ENCODE data around the gene OSBPL10. TPM values are rescaled to one million over a fixed set of nuclear protein-coding genes. Genes with fewer than 3 reads are reported as not detected.

Gene OSBPL10
- total RNA-seq, 1 experiment from 2014 or later, result 74.7 TPM

DNA sequence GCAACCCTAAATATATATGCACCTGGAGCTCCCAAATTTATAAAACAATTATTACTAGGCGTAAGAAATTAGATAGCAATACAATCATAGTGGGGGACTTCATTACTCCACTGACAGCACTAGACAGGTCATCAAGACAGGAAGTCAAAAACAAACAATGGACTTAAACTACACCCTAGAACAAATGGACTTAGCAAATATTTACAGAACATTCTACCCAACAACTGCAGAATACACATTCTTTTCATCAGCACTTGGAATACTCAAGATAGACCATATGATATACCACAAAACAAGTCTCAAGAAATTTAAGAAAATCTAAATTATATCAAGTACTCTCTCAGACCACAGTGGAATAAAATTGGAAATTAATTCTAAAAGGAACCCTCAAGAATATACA is 201.5 kb downstream of the OSBPL10 start:
- Mint-ChIP-seq H3K36me3 (ENCODE audit: insufficient read depth, unreplicated experiment) (no peaks in the 10 kb centered on the region), H3K4me1 (ENCODE audit: low read depth, unreplicated experiment) (no peaks in the 10 kb centered on the region), H3K27me3 (ENCODE audit: unreplicated experiment) (no peaks in the 10 kb centered on the region), H3K9me3 (ENCODE audit: low read depth, unreplicated experiment) (no peaks in the 10 kb centered on the region), H3K4me3 (ENCODE audit: low read depth, unreplicated experiment) (no peak overlapping the region), H3K27ac (ENCODE audit: unreplicated experiment) (no peak overlapping the region)
- no TSS peak for BruUV-seq (replicated peaks)
- CTCF ChIA-PET, result no interaction called here
- TF ChIP-seq, protein P1, sequence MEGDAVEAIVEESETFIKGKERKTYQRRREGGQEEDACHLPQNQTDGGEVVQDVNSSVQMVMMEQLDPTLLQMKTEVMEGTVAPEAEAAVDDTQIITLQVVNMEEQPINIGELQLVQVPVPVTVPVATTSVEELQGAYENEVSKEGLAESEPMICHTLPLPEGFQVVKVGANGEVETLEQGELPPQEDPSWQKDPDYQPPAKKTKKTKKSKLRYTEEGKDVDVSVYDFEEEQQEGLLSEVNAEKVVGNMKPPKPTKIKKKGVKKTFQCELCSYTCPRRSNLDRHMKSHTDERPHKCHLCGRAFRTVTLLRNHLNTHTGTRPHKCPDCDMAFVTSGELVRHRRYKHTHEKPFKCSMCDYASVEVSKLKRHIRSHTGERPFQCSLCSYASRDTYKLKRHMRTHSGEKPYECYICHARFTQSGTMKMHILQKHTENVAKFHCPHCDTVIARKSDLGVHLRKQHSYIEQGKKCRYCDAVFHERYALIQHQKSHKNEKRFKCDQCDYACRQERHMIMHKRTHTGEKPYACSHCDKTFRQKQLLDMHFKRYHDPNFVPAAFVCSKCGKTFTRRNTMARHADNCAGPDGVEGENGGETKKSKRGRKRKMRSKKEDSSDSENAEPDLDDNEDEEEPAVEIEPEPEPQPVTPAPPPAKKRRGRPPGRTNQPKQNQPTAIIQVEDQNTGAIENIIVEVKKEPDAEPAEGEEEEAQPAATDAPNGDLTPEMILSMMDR (IDR thresholded peaks at IDR 0.05; ENCODE audit: unreplicated experiment), result no peak
- DNase-seq, result no peak
- intact Hi-C loops (cut with micrococcal nuclease; ENCODE audit: unreplicated experiment), result no loop called here

DNA sequence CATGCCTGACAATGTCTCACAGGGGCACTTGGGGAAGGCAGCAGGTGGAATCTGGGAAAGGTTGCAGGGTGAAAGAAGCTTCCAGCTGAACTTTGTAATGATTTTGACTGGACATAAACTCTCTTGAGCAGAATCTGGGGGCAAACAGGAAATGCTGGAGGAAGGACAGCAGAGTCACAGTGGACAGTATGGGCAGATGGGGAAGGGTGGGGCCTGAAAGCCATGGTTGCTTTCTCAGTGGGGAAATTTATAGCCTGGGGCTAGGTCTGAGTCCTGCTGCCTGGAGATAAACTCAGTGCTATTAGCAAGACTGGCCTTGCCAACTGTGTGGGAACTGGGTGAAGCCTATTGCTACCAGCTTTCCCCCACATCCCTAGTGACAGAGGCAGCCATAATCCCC is 203.2 kb downstream of the OSBPL10 start:
- no peak for DNase-seq
- CTCF ChIA-PET, result interaction anchor here (0.6 kb wide), 1 partner anchor 1058 kb away, joined by 9 read pairs; no protein-coding TSS in a partner anchor
- no peaks in the 10 kb centered on the region for H3K36me3 Mint-ChIP-seq (ENCODE audit: insufficient read depth, unreplicated experiment)
- no peak overlapping the region for H3K27ac Mint-ChIP-seq (ENCODE audit: unreplicated experiment)
- no peaks in the 10 kb centered on the region for H3K27me3 Mint-ChIP-seq (ENCODE audit: unreplicated experiment)
- no peaks in the 10 kb centered on the region for H3K9me3 Mint-ChIP-seq (ENCODE audit: low read depth, unreplicated experiment)
- H3K4me1 Mint-ChIP-seq (ENCODE audit: low read depth, unreplicated experiment), result no peaks in the 10 kb centered on the region
- no peak overlapping the region for H3K4me3 Mint-ChIP-seq (ENCODE audit: low read depth, unreplicated experiment)
- no TSS peak for BruUV-seq (replicated peaks)
- TF ChIP-seq, protein P1 (IDR thresholded peaks at IDR 0.05; ENCODE audit: unreplicated experiment), result no peak
- intact Hi-C loops (cut with micrococcal nuclease; ENCODE audit: unreplicated experiment), result no loop called here

DNA sequence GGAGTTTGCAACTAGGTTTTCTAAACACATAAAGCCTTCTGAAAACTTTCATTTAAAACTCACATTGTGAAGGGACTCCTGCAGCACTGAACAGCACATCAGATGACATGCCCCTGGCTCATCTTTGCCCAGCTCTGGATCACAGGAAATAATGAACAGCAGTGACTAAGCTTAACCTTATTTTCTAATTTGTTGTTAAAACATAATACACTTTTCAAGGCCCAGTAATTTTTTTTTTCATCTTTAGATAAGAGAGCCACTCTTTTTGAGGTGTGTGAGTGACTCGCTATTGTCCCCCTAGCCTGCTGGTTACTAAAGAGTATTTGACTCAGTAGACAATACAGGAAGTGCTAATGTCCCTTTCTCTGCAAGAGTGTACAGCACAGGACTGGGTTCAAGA is 204.0 kb downstream of the OSBPL10 start:
- intact Hi-C loops (cut with micrococcal nuclease; ENCODE audit: unreplicated experiment), result no loop called here
- H3K27ac Mint-ChIP-seq (ENCODE audit: unreplicated experiment), result no peak overlapping the region
- no peaks in the 10 kb centered on the region for H3K9me3 Mint-ChIP-seq (ENCODE audit: low read depth, unreplicated experiment)
- BruUV-seq (replicated peaks), result no TSS peak
- TF ChIP-seq, protein P1 (IDR thresholded peaks at IDR 0.05; ENCODE audit: unreplicated experiment), result no peak
- H3K27me3 Mint-ChIP-seq (ENCODE audit: unreplicated experiment), result no peaks in the 10 kb centered on the region
- DNase-seq, result no peak
- no peak overlapping the region for H3K4me3 Mint-ChIP-seq (ENCODE audit: low read depth, unreplicated experiment)
- no peaks in the 10 kb centered on the region for H3K36me3 Mint-ChIP-seq (ENCODE audit: insufficient read depth, unreplicated experiment)
- H3K4me1 Mint-ChIP-seq (ENCODE audit: low read depth, unreplicated experiment), result no peaks in the 10 kb centered on the region
- CTCF ChIA-PET, result no interaction called here

DNA sequence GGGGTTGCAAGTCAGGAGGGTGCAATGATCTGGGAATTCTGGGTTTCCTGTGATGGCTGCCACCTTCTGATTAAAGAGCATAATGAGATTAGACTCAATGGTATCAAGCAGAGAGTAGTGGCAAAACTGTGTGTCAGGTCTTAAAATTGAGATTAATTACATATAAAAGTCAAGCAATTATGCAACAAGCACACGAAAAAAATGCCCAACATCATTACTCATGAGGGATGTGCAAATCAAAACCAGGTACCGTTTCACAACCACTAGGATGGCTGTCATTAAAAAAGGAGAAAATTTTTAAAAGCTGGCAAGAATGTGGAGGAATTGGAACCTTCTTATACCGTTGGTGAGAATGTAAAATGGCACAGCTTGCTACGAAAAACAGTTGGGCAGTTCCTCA is 205.0 kb downstream of the OSBPL10 start:
- no TSS peak for BruUV-seq (replicated peaks)
- Mint-ChIP-seq H3K4me1 (ENCODE audit: low read depth, unreplicated experiment) (no peaks in the 10 kb centered on the region), H3K4me3 (ENCODE audit: low read depth, unreplicated experiment) (no peak overlapping the region), H3K27me3 (ENCODE audit: unreplicated experiment) (no peaks in the 10 kb centered on the region), H3K9me3 (ENCODE audit: low read depth, unreplicated experiment) (no peaks in the 10 kb centered on the region), H3K27ac (ENCODE audit: unreplicated experiment) (no peak overlapping the region), H3K36me3 (ENCODE audit: insufficient read depth, unreplicated experiment) (no peaks in the 10 kb centered on the region)
- CTCF ChIA-PET, result no interaction called here
- intact Hi-C loops (cut with micrococcal nuclease; ENCODE audit: unreplicated experiment), result no loop called here
- TF ChIP-seq, protein P1 (IDR thresholded peaks at IDR 0.05; ENCODE audit: unreplicated experiment), result no peak
- no peak for DNase-seq
